OCI-LY1 (cell line): ENCODE results near the gene PPCDC.

Experiments
- CTCF ChIP-seq: fragments of 200-600 bp; sonication (generic), shearing (Covaris generic); IDR thresholded peaks from 2 replicates; pipeline ENCODE4 v1.5.1; 2017; ENCODE audit warnings: mild to moderate bottlenecking, antibody characterized with exemption, low read length, moderate library complexity, mixed read lengths
- EZH2 ChIP-seq: fragments of 200-600 bp; sonication (generic), shearing (Covaris generic); IDR thresholded peaks from 2 replicates; pipeline ENCODE4 v1.8.0; 2017; ENCODE audit warnings: borderline replicate concordance, mixed run types, mild to moderate bottlenecking, antibody characterized with exemption, low read length, moderate library complexity, mixed read lengths

- no peak for TF ChIP-seq EZH2
- TF ChIP-seq CTCF = no peak
Measured at GRCh38 chr15:75065467-75065850, 42.1 kb downstream of the PPCDC start.
